Renal pelvis (tissue), 4 donors: ENCODE data around the gene GDPGP1. TPM values are rescaled to one million over a fixed set of nuclear protein-coding genes. Genes with fewer than 3 reads are reported as not detected.

Source experiments
- DNase-seq: peaks from one replicate; pipeline ENCODE4 v3.0.0-alpha.2; 2013
- polyA plus RNA-seq, 3 donors: library from polyadenylated mRNA; unstranded; fragments of 120-200 nt; gene quantifications; one replicate each; pipeline ENCODE4 v1.2.1, GENCODE V29; 2013; ENCODE audit not compliant: insufficient read length in 3 of 3

Gene GDPGP1
- polyA plus RNA-seq, 3 donors: 4.2 to 6.5 (median 4.6) TPM

DNA sequence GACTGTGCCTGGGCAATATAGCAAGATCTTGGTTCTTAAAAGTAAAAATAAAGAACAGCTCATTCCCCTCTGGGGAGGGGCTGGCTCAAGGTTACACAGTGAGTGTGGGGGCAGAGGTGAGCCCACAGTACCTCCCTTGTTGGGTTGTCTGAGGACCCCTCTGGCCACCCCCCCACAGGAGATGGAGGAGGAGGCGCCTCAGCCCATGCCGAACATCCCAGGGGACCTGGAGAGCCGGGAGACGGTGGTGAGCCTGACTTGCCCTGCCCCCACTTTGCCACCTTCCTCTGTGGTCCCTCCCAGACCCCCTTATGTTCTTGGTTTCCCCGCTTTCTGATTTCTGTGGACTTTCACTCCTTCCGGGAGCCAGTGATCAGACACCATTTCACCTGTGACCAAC is 60.1 kb downstream of the GDPGP1 start:
- DNase-seq: no peak

- no peak for DNase-seq
These were observed 60.7 kb downstream of the GDPGP1 start for GRCh38 chr15:90294601-90295269.

GRCh38 chr15:90295270-90295648 is 61.2 kb downstream of the GDPGP1 start:
- DNase-seq: no peak

Other genes with a start within 250 kb of the GDPGP1 start
- 10 to 100 TPM; 17.6 to 26.6 (median 17.9) TPM for gene ZNF710, start 232.9 kb upstream of the GDPGP1 start, polyA plus RNA-seq
- 100 to 1,000 TPM; 195 to 249 (median 224) TPM for gene IDH2, start 131.7 kb upstream of the GDPGP1 start, polyA plus RNA-seq
- 10 to 100 TPM; 46.9 to 52.5 (median 50.3) TPM for gene SEMA4B, start 32.9 kb upstream of the GDPGP1 start, polyA plus RNA-seq
- 10 to 100 TPM; 55.7 to 63.4 (median 63.0) TPM for gene CIB1, start 268 bp upstream of the GDPGP1 start, polyA plus RNA-seq
- under 1 TPM in 1 of 3 donors, not detected in 2; 0.07 TPM for gene TTLL13, start 15.3 kb downstream of the GDPGP1 start, polyA plus RNA-seq
- gene NGRN, start 31.5 kb downstream of the GDPGP1 start, polyA plus RNA-seq: 100 to 1,000 TPM; 112 to 132 (median 113) TPM
- 1 to 10 TPM; 4.2 to 7.8 (median 5.8) TPM for gene ZNF774, start 118.1 kb downstream of the GDPGP1 start, polyA plus RNA-seq
- gene IQGAP1, start 154.0 kb downstream of the GDPGP1 start, polyA plus RNA-seq: 100 to 1,000 TPM; 127 to 186 (median 167) TPM